Stimulated activated CD4-positive, alpha-beta T cell treated with anti-CD3 and anti-CD28 coated beads, Interleukin-1b, Interleukin-23, amount 100 ng/mL, for 48 hours (primary cell): ENCODE measurements around the gene RPS6KA5.
"Not testable (repeated sequence)": the region's sequence is repeated elsewhere in the genome, so short reads cannot be mapped to it uniquely, and the experiment has no call there.

ENCODE experiments used
- DNase-seq: peaks from one replicate; pipeline ENCODE4 v3.0.0-alpha.2; 2020

The RPS6KA5 gene

GRCh38 chr14:90980636-90981035, 79.8 kb downstream of the RPS6KA5 start:
- not testable (repeated sequence) for DNase-seq

GRCh38 chr14:90979515-90979914, 80.9 kb downstream of the RPS6KA5 start:
- no peak for DNase-seq

- DNase-seq: no peak
Measured at GRCh38 chr14:90976101-90976500, 84.3 kb downstream of the RPS6KA5 start.

GRCh38 chr14:90971687-90972086, 88.8 kb downstream of the RPS6KA5 start:
- DNase-seq: no peak

GRCh38 chr14:90970167-90970600, 90.3 kb downstream of the RPS6KA5 start:
- DNase-seq: no peak

GRCh38 chr14:90969531-90970166, 90.8 kb downstream of the RPS6KA5 start:
- DNase-seq: no peak

GRCh38 chr14:90968025-90968424, 92.4 kb downstream of the RPS6KA5 start:
- DNase-seq: no peak

- DNase-seq: no peak
Measured at GRCh38 chr14:90966493-90966892, 93.9 kb downstream of the RPS6KA5 start.

GRCh38 chr14:90965765-90966164, 94.7 kb downstream of the RPS6KA5 start:
- no peak for DNase-seq

GRCh38 chr14:90963343-90963742, 97.1 kb downstream of the RPS6KA5 start:
- no peak for DNase-seq

GRCh38 chr14:90962505-90963109, 97.8 kb downstream of the RPS6KA5 start:
- DNase-seq: no peak

- no peak for DNase-seq
Measured at GRCh38 chr14:90960818-90961217, 99.6 kb downstream of the RPS6KA5 start.

GRCh38 chr14:90959344-90959743, 101.1 kb downstream of the RPS6KA5 start:
- no peak for DNase-seq

- no peak for DNase-seq
Measured at GRCh38 chr14:90956273-90956672, 104.2 kb downstream of the RPS6KA5 start.

GRCh38 chr14:90953643-90954042, 106.8 kb downstream of the RPS6KA5 start:
- DNase-seq: not testable (repeated sequence)

GRCh38 chr14:90943367-90943766, 117.1 kb downstream of the RPS6KA5 start:
- no peak for DNase-seq

- no peak for DNase-seq
Measured at GRCh38 chr14:90942511-90942910, 117.9 kb downstream of the RPS6KA5 start.

- DNase-seq: no peak
Measured at GRCh38 chr14:90941706-90942105, 118.7 kb downstream of the RPS6KA5 start.

GRCh38 chr14:90940318-90940962, 120.0 kb downstream of the RPS6KA5 start:
- no peak for DNase-seq

- not testable (repeated sequence) for DNase-seq
Measured at GRCh38 chr14:90939252-90939795, 121.1 kb downstream of the RPS6KA5 start.

GRCh38 chr14:90938615-90939014, 121.8 kb downstream of the RPS6KA5 start:
- DNase-seq: no peak

GRCh38 chr14:90936757-90937440, 123.5 kb downstream of the RPS6KA5 start:
- no peak for DNase-seq

- no peak for DNase-seq
Measured at GRCh38 chr14:90924621-90925340, 135.7 kb downstream of the RPS6KA5 start.
